WTC11 (cell line): ENCODE data around the gene ABCG8. TPM values are rescaled to one million over a fixed set of nuclear protein-coding genes. Genes with fewer than 3 reads are reported as not detected.

Source experiments
- ATAC-seq: fragments of 200-7000 bp; cut with Tn5 transposase; 2 replicates; pipeline ENCODE4 v1.10.0; 2021; ENCODE audit warnings: mild to moderate bottlenecking, moderate library complexity
- CTCF ChIA-PET: fragments of 300-600 bp; sonication (Branson Sonifier 250); formaldehyde crosslinking; loops from one replicate; lab custom pipeline; 2021; ENCODE audit warnings: antibody characterized with exemption; lab: Charles Lee
- POLR2A ChIA-PET: fragments of 350-600 bp; sonication (Branson Sonifier 250); formaldehyde crosslinking; loops from one replicate; lab custom pipeline; 2021; ENCODE audit warnings: antibody characterized with exemption; lab: Charles Lee
- DNase-seq: peaks from one replicate; pipeline ENCODE4 v3.0.0; 2021; ENCODE audit warnings: low spot score
- H3K27ac Mint-ChIP-seq: 2 replicates; pipeline ENCODE4 v1.8.0; 2021; ENCODE audit warnings: mixed read lengths
- H3K27me3 Mint-ChIP-seq: 2 replicates; pipeline ENCODE4 v1.8.0; 2021; ENCODE audit warnings: low read depth, mild to moderate bottlenecking, moderate library complexity, mixed read lengths
- H3K36me3 Mint-ChIP-seq: 2 replicates; pipeline ENCODE4 v1.8.0; 2021; ENCODE audit warnings: mixed read lengths
- H3K4me1 Mint-ChIP-seq: 2 replicates; pipeline ENCODE4 v1.8.0; 2022; ENCODE audit warnings: mixed read lengths
- H3K4me3 Mint-ChIP-seq: 2 replicates; pipeline ENCODE4 v1.8.0; 2021; ENCODE audit warnings: mild to moderate bottlenecking, moderate library complexity, mixed read lengths
- H3K9me3 Mint-ChIP-seq: 2 replicates; pipeline ENCODE4 v1.8.0; 2021; ENCODE audit warnings: mixed read lengths
- CBFB ChIP-seq: sonication (generic); formaldehyde crosslinking; IDR thresholded peaks from 2 replicates; pipeline ENCODE4 v1.8.1; 2022; ENCODE audit warnings: mild to moderate bottlenecking, low read depth, missing genetic modification reagents
- CREB1 ChIP-seq: sonication (generic); formaldehyde crosslinking; IDR thresholded peaks from 2 replicates; pipeline ENCODE4 v1.8.0; 2023; ENCODE audit warnings: mild to moderate bottlenecking, missing genetic modification reagents
- GTF2I ChIP-seq: fragments of 250-450 bp; sonication (Bioruptor Pico); conservative IDR thresholded peaks from 2 replicates; pipeline ENCODE4 v1.4.0; 2021; ENCODE audit warnings: mild to moderate bottlenecking
- NFATC4 ChIP-seq: fragments of 250-450 bp; sonication (Bioruptor Pico); IDR thresholded peaks from 2 replicates; pipeline ENCODE4 v1.9.0; 2021; ENCODE audit warnings: mild to moderate bottlenecking
- NFE2L1 ChIP-seq: sonication (generic); formaldehyde crosslinking; IDR thresholded peaks from 2 replicates; pipeline ENCODE4 v1.8.1; 2023; ENCODE audit warnings: missing genetic modification reagents
- NFYB ChIP-seq: sonication (generic); formaldehyde crosslinking; conservative IDR thresholded peaks from 2 replicates; pipeline ENCODE4 v1.8.0; 2022; ENCODE audit warnings: low read depth, missing genetic modification reagents
- OVOL2 ChIP-seq: fragments of 250-450 bp; sonication (Bioruptor Pico); IDR thresholded peaks from 2 replicates; pipeline ENCODE4 v1.9.0; 2021; ENCODE audit warnings: mild to moderate bottlenecking, borderline replicate concordance
- SOX15 ChIP-seq: fragments of 250-450 bp; sonication (Bioruptor Pico); IDR thresholded peaks from 2 replicates; pipeline ENCODE4 v1.9.0; 2021; ENCODE audit warnings: mild to moderate bottlenecking
- TEAD1 ChIP-seq: sonication (generic); formaldehyde crosslinking; IDR thresholded peaks from 2 replicates; pipeline ENCODE4 v1.8.0; 2022; ENCODE audit warnings: mild to moderate bottlenecking, missing genetic modification reagents
- ZNF232 ChIP-seq: sonication (generic); formaldehyde crosslinking; IDR thresholded peaks from 2 replicates; pipeline ENCODE4 v1.8.0; 2022; ENCODE audit warnings: mild to moderate bottlenecking, missing genetic modification reagents
- ZNF423 ChIP-seq: fragments of 250-450 bp; sonication (Bioruptor Pico); IDR thresholded peaks from 2 replicates; pipeline ENCODE4 v2.1.2; 2022; ENCODE audit warnings: mild to moderate bottlenecking, moderate library complexity
- total RNA-seq: library from RNA; stranded (reverse); gene quantifications from 3 replicates; pipeline ENCODE4 v1.2.3, GENCODE V29; 2021
- TF ChIP-seq, protein P1 (sequence below): sonication (generic); formaldehyde crosslinking; IDR thresholded peaks from 2 replicates; pipeline ENCODE4 v1.8.0; 2023; ENCODE audit warnings: missing genetic modification reagents
- TF ChIP-seq, protein P2 (sequence below): sonication (generic); formaldehyde crosslinking; IDR thresholded peaks from 2 replicates; pipeline ENCODE4 v1.8.1; 2023; ENCODE audit warnings: mild to moderate bottlenecking, moderate library complexity, missing genetic modification reagents
- TF ChIP-seq, protein P3 (sequence below): sonication (generic); formaldehyde crosslinking; IDR thresholded peaks from 2 replicates; pipeline ENCODE4 v1.8.1; 2022; ENCODE audit warnings: low read depth, mild to moderate bottlenecking, moderate library complexity, missing genetic modification reagents, borderline replicate concordance
- TF ChIP-seq, protein P4 (sequence below): sonication (generic); formaldehyde crosslinking; IDR thresholded peaks from 2 replicates; pipeline ENCODE4 v1.8.0; 2022; ENCODE audit warnings: mild to moderate bottlenecking, missing genetic modification reagents
- TF ChIP-seq, protein P5 (sequence below): sonication (generic); formaldehyde crosslinking; IDR thresholded peaks from 2 replicates; pipeline ENCODE4 v1.8.0; 2023; ENCODE audit warnings: missing genetic modification reagents, mild to moderate bottlenecking, borderline replicate concordance
- TF ChIP-seq, protein P6 (sequence below): fragments of 250-450 bp; sonication (Bioruptor Pico); IDR thresholded peaks from 2 replicates; pipeline ENCODE4 v2.1.2; 2022; ENCODE audit warnings: mild to moderate bottlenecking, moderate library complexity
- TF ChIP-seq, protein P7 (sequence below): sonication (generic); formaldehyde crosslinking; IDR thresholded peaks from 2 replicates; pipeline ENCODE4 v1.8.1; 2022; ENCODE audit warnings: missing genetic modification reagents, borderline replicate concordance

The ABCG8 gene
- total RNA-seq, 1 experiment from 2014 or later: not detected

DNA sequence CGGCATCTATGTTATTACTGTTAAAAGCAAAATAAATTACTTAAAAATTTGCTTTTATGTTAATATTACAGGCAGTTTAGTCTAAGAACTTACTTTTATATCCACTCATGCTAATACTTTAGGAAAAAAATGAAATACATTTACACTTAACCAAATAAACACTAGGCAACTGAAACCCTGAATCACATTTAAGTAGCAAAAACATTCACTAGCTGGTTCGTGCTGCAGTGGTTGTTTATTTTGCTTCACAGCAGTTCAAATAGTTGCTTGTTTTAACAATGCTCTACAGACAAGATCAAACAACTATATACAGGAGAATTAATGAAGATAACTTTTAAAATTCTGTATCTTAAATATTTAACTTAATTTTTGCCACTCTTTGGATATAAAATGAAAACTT lies 60.8 kb downstream of the ABCG8 start (continued):
- TF ChIP-seq, protein P1, sequence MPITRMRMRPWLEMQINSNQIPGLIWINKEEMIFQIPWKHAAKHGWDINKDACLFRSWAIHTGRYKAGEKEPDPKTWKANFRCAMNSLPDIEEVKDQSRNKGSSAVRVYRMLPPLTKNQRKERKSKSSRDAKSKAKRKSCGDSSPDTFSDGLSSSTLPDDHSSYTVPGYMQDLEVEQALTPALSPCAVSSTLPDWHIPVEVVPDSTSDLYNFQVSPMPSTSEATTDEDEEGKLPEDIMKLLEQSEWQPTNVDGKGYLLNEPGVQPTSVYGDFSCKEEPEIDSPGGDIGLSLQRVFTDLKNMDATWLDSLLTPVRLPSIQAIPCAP: no peak
- TF ChIP-seq, protein P2, sequence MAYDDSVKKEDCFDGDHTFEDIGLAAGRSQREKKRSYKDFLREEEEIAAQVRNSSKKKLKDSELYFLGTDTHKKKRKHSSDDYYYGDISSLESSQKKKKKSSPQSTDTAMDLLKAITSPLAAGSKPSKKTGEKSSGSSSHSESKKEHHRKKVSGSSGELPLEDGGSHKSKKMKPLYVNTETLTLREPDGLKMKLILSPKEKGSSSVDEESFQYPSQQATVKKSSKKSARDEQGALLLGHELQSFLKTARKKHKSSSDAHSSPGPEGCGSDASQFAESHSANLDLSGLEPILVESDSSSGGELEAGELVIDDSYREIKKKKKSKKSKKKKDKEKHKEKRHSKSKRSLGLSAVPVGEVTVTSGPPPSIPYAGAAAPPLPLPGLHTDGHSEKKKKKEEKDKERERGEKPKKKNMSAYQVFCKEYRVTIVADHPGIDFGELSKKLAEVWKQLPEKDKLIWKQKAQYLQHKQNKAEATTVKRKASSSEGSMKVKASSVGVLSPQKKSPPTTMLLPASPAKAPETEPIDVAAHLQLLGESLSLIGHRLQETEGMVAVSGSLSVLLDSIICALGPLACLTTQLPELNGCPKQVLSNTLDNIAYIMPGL (CRISPR knock-in tag): no peak
- no peak for TF ChIP-seq ZNF423 (CRISPR knock-in tag)
- TF ChIP-seq NFATC4 (CRISPR knock-in tag): no peak

DNA sequence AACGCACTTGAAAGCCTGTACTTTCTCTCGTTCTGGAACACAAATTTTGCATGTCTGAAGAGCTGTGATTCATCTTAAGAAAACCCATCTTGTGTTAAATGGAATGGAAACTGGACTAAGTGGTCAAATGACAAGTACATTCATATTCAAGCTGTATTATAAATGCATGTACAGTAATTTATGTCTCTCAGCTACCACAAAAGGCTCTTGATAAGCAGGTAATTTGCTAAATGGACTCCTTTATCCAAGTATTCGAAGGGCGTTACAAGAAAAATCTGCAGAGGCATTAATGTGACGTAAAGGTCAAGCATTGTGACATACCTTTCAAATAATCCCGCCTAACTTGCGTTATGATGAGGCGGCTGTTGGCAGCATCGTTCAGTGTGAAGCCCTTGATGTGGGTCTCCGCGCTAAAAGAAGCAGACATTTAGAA lies 66.6 kb downstream of the ABCG8 start:
- peaks cover 62% of the 10 kb centered on the region for H3K36me3 Mint-ChIP-seq
- POLR2A ChIA-PET: no interaction called here
- DNase-seq (no peak), ATAC-seq (no peak)
- H3K27me3 Mint-ChIP-seq: no peaks in the 10 kb centered on the region
- CTCF ChIA-PET: no interaction called here
- no peaks in the 10 kb centered on the region for H3K9me3 Mint-ChIP-seq
- no peak overlapping the region for H3K4me3 Mint-ChIP-seq
- H3K4me1 Mint-ChIP-seq: no peaks in the 10 kb centered on the region
- H3K27ac Mint-ChIP-seq: no peak overlapping the region
- TF ChIP-seq, protein P3, sequence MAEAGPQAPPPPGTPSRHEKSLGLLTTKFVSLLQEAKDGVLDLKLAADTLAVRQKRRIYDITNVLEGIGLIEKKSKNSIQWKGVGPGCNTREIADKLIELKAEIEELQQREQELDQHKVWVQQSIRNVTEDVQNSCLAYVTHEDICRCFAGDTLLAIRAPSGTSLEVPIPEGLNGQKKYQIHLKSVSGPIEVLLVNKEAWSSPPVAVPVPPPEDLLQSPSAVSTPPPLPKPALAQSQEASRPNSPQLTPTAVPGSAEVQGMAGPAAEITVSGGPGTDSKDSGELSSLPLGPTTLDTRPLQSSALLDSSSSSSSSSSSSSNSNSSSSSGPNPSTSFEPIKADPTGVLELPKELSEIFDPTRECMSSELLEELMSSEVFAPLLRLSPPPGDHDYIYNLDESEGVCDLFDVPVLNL: no peak
- TF ChIP-seq, protein P4, sequence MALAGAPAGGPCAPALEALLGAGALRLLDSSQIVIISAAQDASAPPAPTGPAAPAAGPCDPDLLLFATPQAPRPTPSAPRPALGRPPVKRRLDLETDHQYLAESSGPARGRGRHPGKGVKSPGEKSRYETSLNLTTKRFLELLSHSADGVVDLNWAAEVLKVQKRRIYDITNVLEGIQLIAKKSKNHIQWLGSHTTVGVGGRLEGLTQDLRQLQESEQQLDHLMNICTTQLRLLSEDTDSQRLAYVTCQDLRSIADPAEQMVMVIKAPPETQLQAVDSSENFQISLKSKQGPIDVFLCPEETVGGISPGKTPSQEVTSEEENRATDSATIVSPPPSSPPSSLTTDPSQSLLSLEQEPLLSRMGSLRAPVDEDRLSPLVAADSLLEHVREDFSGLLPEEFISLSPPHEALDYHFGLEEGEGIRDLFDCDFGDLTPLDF (CRISPR knock-in tag): no peak
- no peak for TF ChIP-seq NFE2L1 (CRISPR knock-in tag)
- TF ChIP-seq, protein P5, sequence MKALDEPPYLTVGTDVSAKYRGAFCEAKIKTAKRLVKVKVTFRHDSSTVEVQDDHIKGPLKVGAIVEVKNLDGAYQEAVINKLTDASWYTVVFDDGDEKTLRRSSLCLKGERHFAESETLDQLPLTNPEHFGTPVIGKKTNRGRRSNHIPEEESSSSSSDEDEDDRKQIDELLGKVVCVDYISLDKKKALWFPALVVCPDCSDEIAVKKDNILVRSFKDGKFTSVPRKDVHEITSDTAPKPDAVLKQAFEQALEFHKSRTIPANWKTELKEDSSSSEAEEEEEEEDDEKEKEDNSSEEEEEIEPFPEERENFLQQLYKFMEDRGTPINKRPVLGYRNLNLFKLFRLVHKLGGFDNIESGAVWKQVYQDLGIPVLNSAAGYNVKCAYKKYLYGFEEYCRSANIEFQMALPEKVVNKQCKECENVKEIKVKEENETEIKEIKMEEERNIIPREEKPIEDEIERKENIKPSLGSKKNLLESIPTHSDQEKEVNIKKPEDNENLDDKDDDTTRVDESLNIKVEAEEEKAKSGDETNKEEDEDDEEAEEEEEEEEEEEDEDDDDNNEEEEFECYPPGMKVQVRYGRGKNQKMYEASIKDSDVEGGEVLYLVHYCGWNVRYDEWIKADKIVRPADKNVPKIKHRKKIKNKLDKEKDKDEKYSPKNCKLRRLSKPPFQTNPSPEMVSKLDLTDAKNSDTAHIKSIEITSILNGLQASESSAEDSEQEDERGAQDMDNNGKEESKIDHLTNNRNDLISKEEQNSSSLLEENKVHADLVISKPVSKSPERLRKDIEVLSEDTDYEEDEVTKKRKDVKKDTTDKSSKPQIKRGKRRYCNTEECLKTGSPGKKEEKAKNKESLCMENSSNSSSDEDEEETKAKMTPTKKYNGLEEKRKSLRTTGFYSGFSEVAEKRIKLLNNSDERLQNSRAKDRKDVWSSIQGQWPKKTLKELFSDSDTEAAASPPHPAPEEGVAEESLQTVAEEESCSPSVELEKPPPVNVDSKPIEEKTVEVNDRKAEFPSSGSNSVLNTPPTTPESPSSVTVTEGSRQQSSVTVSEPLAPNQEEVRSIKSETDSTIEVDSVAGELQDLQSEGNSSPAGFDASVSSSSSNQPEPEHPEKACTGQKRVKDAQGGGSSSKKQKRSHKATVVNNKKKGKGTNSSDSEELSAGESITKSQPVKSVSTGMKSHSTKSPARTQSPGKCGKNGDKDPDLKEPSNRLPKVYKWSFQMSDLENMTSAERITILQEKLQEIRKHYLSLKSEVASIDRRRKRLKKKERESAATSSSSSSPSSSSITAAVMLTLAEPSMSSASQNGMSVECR (CRISPR knock-in tag): no peak
- no peak for TF ChIP-seq GTF2I (CRISPR knock-in tag)
- TF ChIP-seq OVOL2 (CRISPR knock-in tag): no peak
- no peak for TF ChIP-seq ZNF232 (CRISPR knock-in tag)
- TF ChIP-seq CBFB (CRISPR knock-in tag): no peak
- TF ChIP-seq TEAD1 (CRISPR knock-in tag): no peak
- TF ChIP-seq SOX15 (CRISPR knock-in tag): no peak
- TF ChIP-seq, protein P6, sequence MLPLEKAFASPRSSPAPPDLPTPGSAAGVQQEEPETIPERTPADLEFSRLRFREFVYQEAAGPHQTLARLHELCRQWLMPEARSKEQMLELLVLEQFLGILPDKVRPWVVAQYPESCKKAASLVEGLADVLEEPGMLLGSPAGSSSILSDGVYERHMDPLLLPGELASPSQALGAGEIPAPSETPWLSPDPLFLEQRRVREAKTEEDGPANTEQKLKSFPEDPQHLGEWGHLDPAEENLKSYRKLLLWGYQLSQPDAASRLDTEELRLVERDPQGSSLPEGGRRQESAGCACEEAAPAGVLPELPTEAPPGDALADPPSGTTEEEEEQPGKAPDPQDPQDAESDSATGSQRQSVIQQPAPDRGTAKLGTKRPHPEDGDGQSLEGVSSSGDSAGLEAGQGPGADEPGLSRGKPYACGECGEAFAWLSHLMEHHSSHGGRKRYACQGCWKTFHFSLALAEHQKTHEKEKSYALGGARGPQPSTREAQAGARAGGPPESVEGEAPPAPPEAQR: no peak
- TF ChIP-seq, protein P7, sequence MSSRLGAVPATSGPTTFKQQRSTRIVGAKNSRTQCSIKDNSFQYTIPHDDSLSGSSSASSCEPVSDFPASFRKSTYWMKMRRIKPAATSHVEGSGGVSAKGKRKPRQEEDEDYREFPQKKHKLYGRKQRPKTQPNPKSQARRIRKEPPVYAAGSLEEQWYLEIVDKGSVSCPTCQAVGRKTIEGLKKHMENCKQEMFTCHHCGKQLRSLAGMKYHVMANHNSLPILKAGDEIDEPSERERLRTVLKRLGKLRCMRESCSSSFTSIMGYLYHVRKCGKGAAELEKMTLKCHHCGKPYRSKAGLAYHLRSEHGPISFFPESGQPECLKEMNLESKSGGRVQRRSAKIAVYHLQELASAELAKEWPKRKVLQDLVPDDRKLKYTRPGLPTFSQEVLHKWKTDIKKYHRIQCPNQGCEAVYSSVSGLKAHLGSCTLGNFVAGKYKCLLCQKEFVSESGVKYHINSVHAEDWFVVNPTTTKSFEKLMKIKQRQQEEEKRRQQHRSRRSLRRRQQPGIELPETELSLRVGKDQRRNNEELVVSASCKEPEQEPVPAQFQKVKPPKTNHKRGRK (CRISPR knock-in tag): no peak
- no peak for TF ChIP-seq CREB1 (CRISPR knock-in tag)
- no peak for TF ChIP-seq NFYB
